NB4 (cell line): ENCODE data around the gene RMC1.

ENCODE experiments used
- MAX ChIP-seq: IDR thresholded peaks from 2 replicates; pipeline ENCODE4 v1.6.1; 2011; ENCODE audit warnings: low read depth, low read length
- POLR2A ChIP-seq: IDR thresholded peaks from 2 replicates; pipeline ENCODE4 v1.6.1; 2011; ENCODE audit warnings: mild to moderate bottlenecking; ENCODE audit not compliant: insufficient read length; ENCODE audit errors: extremely low read depth
- TF ChIP-seq, protein P1 (sequence below): IDR thresholded peaks from one replicate; pipeline ENCODE4 v1.5.1; 2012; ENCODE audit warnings: low read depth, low read length

DNA sequence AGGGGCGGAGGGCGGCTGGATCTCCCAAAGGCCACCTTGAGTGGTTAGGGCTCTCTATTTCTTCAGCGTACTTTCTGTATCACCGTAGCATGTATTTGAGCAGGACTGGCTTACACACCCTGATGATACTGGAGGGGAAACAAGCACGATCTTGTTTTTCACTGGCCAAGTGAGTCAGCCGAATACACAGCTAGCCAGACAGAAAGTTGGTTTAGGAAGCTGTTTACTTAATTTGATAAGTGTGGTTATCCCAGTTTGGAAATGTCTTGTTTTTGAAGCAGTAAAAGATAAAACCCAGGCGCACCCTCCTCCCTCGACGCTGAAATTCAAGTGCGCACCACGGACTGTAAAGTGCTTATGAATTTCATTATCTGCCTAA, 49.6 kb upstream of the RMC1 start:
- TF ChIP-seq, protein P1, sequence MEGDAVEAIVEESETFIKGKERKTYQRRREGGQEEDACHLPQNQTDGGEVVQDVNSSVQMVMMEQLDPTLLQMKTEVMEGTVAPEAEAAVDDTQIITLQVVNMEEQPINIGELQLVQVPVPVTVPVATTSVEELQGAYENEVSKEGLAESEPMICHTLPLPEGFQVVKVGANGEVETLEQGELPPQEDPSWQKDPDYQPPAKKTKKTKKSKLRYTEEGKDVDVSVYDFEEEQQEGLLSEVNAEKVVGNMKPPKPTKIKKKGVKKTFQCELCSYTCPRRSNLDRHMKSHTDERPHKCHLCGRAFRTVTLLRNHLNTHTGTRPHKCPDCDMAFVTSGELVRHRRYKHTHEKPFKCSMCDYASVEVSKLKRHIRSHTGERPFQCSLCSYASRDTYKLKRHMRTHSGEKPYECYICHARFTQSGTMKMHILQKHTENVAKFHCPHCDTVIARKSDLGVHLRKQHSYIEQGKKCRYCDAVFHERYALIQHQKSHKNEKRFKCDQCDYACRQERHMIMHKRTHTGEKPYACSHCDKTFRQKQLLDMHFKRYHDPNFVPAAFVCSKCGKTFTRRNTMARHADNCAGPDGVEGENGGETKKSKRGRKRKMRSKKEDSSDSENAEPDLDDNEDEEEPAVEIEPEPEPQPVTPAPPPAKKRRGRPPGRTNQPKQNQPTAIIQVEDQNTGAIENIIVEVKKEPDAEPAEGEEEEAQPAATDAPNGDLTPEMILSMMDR: no peak
- TF ChIP-seq POLR2A (no peak), MAX (no peak)
